Cardiac muscle cell (in vitro differentiated cells and primary cell): ENCODE measurements around the gene USP30. TPM values are rescaled to one million over a fixed set of nuclear protein-coding genes. Genes with fewer than 3 reads are reported as not detected.

Experiments used
- DNase-seq, 2 donors: peaks; one replicate each; pipeline versions ENCODE4 v3.0.0 to v3.0.0-alpha.2; 2010 to 2017; ENCODE audit warnings: low read depth in 1 of 2, low spot score in 1 of 2
- H3K27ac ChIP-seq: fragments of 200-600 bp; sonication (generic); 2 replicates; pipeline ENCODE4 v1.5.1; 2016
- H3K27me3 ChIP-seq: fragments of 200-600 bp; sonication (generic); 2 replicates; pipeline ENCODE4 v1.6.0; 2016; ENCODE audit warnings: control low read depth
- H3K36me3 ChIP-seq: fragments of 200-600 bp; sonication (generic); 2 replicates; pipeline ENCODE4 v1.5.1; 2016; ENCODE audit warnings: control low read depth
- H3K4me1 ChIP-seq: fragments of 200-600 bp; sonication (generic); 2 replicates; pipeline ENCODE4 v1.8.1; 2017; ENCODE audit warnings: low read depth, mild to moderate bottlenecking, mixed run types
- H3K4me3 ChIP-seq: fragments of 200-600 bp; sonication (generic); 2 replicates; pipeline ENCODE4 v1.5.1; 2016; ENCODE audit warnings: mild to moderate bottlenecking
- H3K9me3 ChIP-seq: fragments of 200-600 bp; sonication (generic); 2 replicates; pipeline ENCODE4 v1.5.1; 2017; ENCODE audit warnings: low read depth, mild to moderate bottlenecking, control low read depth
- polyA plus RNA-seq: library from polyadenylated mRNA; unstranded; fragments of >200 nt; fragmentation: Nextera tagmentation; extraction: Ambion mirVana; gene quantifications from 2 replicates; pipeline ENCODE4 v1.2.1, GENCODE V29; 2016
- total RNA-seq: library from RNA; depleted of rRNA; stranded (reverse); fragments of >200 nt; gene quantifications from 2 replicates; pipeline ENCODE4 v1.2.3, GENCODE V29; 2016
- TF ChIP-seq, protein P1 (sequence below): IDR thresholded peaks from 2 replicates; pipeline ENCODE4 v1.5.1; 2012; ENCODE audit warnings: low read depth, mild to moderate bottlenecking, low read length

The USP30 gene
- total and polyA plus RNA-seq, 2 experiments from 2014 or later = 18.9 to 21.0 TPM

DNA sequence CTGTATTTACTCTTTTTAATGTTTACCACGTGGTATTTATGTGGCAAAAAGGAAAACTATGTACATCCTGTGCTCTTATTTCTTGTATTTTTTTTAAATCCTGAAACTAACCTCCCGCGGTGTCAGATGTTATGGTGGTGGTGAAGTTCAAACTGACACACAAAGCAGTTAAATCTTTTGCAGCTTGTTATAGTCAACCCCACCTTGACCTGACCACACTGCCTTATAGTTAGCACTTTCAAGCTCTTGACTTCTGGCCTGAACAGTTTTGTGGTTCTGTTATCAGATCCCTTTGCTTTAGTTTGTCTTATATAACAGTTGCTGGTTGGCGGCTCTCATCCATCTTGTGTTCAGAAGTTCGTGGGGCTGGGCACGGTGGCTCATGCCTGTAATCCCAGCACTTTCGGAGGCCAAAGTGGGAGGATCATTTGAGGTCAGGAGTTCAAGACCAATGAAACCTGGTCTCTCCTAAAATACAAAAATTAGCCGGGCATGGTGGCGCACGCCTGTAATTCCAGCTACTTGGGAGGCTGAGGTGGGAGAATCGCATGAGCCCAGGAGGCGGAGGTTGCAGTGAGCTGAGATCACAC lies 47.1 kb downstream of the USP30 start:
- H3K27ac ChIP-seq = peak overlapping the region; percentile 74
- H3K9me3 ChIP-seq = no peaks in the 10 kb centered on the region
- peaks cover 10% of the 10 kb centered on the region for H3K4me1 ChIP-seq
- TF ChIP-seq, protein P1, sequence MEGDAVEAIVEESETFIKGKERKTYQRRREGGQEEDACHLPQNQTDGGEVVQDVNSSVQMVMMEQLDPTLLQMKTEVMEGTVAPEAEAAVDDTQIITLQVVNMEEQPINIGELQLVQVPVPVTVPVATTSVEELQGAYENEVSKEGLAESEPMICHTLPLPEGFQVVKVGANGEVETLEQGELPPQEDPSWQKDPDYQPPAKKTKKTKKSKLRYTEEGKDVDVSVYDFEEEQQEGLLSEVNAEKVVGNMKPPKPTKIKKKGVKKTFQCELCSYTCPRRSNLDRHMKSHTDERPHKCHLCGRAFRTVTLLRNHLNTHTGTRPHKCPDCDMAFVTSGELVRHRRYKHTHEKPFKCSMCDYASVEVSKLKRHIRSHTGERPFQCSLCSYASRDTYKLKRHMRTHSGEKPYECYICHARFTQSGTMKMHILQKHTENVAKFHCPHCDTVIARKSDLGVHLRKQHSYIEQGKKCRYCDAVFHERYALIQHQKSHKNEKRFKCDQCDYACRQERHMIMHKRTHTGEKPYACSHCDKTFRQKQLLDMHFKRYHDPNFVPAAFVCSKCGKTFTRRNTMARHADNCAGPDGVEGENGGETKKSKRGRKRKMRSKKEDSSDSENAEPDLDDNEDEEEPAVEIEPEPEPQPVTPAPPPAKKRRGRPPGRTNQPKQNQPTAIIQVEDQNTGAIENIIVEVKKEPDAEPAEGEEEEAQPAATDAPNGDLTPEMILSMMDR = no peak
- H3K27me3 ChIP-seq = no peaks in the 10 kb centered on the region
- H3K4me3 ChIP-seq = peak overlapping the region; percentile 54
- no peak for DNase-seq
- H3K36me3 ChIP-seq = peaks cover 32% of the 10 kb centered on the region

DNA sequence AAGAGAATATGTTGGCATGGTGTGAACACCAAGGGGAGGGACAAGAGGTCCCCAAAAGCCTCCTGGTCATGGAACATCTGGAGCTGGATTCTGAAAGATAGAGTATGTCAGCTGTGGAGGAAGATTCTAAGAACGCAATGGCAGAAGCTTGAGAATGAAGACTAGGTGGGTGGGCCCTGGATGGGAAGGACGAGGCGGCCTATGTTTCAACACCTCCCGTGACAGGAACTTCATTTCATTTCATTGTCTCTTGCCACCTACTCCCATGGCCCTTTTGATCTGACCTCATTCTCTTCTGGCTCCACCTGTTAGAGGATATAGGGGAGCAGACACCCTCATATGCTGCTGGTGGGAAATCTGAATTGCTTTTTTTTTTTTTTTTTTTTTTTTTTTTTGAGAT lies 48.4 kb downstream of the USP30 start:
- Histone ChIP-seq H3K36me3 (peaks cover 42% of the 10 kb centered on the region), H3K27me3 (no peaks in the 10 kb centered on the region), H3K27ac (no peak overlapping the region), H3K4me1 (peaks cover 10% of the 10 kb centered on the region), H3K4me3 (no peak overlapping the region), H3K9me3 (no peaks in the 10 kb centered on the region)
- no peak for DNase-seq
- TF ChIP-seq, protein P1 = no peak

DNA sequence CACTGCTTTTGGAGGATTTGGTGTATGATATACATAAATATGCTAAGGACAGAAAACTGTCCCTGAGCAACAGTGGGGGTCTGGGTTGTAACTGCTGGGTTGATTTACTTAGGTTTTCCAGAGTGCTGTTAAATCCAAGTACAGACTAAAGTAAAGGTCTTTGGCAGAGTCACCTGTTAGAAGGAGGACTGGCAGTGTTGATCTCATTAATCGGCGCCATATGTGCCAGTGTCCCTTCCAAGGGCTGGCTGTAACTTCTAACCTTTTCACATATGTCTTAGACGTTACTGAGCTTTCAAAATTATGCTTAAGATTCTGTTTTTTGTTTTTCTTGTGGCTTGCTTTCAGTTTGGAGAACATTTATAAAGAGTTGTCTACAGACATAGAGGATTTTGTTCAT lies 50.1 kb downstream of the USP30 start:
- no peaks in the 10 kb centered on the region for H3K27me3 ChIP-seq
- no peak overlapping the region for H3K27ac ChIP-seq
- no peak for DNase-seq
- peaks cover 10% of the 10 kb centered on the region for H3K4me1 ChIP-seq
- peaks cover 46% of the 10 kb centered on the region for H3K36me3 ChIP-seq
- TF ChIP-seq, protein P1 = no peak
- no peaks in the 10 kb centered on the region for H3K9me3 ChIP-seq
- no peak overlapping the region for H3K4me3 ChIP-seq

DNA sequence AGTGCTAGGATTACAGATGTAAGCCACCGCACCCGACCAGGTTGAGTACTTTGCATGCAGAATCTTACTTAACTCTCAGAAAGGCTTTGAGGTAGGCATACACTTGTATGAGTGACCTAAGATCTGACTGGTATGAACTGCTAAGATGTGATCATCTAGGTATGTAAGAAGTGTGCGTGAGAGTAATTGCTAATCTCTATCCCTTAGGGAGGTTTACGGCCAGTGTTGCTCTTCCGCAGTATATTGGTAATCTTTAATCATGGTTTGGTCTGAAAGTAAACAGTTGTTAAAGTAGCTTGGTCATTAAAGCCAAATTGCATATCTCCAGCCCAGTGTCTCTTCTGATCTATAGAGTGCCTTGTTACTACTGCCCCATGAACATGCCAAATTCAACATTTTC lies 52.8 kb downstream of the USP30 start:
- H3K36me3 ChIP-seq = peaks cover 49% of the 10 kb centered on the region
- peaks cover under 1% of the 10 kb centered on the region for H3K4me1 ChIP-seq
- TF ChIP-seq, protein P1 = no peak
- DNase-seq = no peak
- no peaks in the 10 kb centered on the region for H3K9me3 ChIP-seq
- H3K27me3 ChIP-seq = no peaks in the 10 kb centered on the region
- H3K27ac ChIP-seq = peak overlapping the region; percentile 36
- no peak overlapping the region for H3K4me3 ChIP-seq

DNA sequence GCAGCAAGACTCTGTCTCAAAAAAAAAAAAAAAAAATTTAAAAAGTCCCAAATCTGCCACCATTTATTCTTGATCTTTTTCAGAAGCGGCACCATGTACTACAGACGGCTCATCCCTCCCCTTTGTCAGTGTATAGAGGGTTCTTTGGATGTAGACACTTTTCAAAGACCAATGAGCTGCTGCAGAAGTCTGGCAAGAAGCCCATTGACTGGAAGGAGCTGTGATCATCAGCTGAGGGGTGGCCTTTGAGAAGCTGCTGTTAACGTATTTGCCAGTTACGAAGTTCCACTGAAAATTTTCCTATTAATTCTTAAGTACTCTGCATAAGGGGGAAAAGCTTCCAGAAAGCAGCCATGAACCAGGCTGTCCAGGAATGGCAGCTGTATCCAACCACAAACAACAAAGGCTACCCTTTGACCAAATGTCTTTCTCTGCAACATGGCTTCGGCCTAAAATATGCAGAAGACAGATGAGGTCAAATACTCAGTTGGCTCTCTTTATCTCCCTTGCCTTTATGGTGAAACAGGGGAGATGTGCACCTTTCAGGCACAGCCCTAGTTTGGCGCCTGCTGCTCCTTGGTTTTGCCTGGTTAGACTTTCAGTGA lies 57.5 kb downstream of the USP30 start:
- Histone ChIP-seq H3K9me3 (no peaks in the 10 kb centered on the region), H3K27me3 (no peaks in the 10 kb centered on the region), H3K27ac (peak overlapping the region; percentile 84), H3K4me3 (no peak overlapping the region), H3K36me3 (peaks cover 16% of the 10 kb centered on the region), H3K4me1 (peaks cover 36% of the 10 kb centered on the region)
- DNase-seq = no peak
- TF ChIP-seq, protein P1 = no peak
